BLaER1 treated with 17β-estradiol and CSF1 and Interleukin-3, amounts not matched to agents 10 nM and 100 nM (cell line): ENCODE measurements around the gene BCR.

Source experiments
- H3K27ac ChIP-seq, 11 experiments: shearing (Covaris generic); formaldehyde crosslinking; 2 replicates each; pipeline ENCODE4 v1.8.1; 2022
- H3K27me3 ChIP-seq, 11 experiments: shearing (Covaris generic); formaldehyde crosslinking; 2 replicates each; pipeline ENCODE4 v1.8.1; 2022
- H3K36me3 ChIP-seq, 11 experiments: shearing (Covaris generic); formaldehyde crosslinking; 2 replicates each; pipeline ENCODE4 v1.8.1; 2022
- H3K4me1 ChIP-seq, 10 experiments: shearing (Covaris generic); formaldehyde crosslinking; 2 replicates each; pipeline ENCODE4 v1.8.1; 2022
- H3K4me2 ChIP-seq, 11 experiments: shearing (Covaris generic); formaldehyde crosslinking; 2 replicates each; pipeline ENCODE4 v1.8.1; 2022
- H3K4me3 ChIP-seq, 10 experiments: shearing (Covaris generic); formaldehyde crosslinking; 2 replicates each; pipeline ENCODE4 v1.8.1; 2022
- H3K9ac ChIP-seq, 11 experiments: shearing (Covaris generic); formaldehyde crosslinking; 2 replicates each; pipeline ENCODE4 v1.8.1; 2022
- H3K9me3 ChIP-seq, 11 experiments: shearing (Covaris generic); formaldehyde crosslinking; replicated peaks in 1 of 11; 2 replicates each; pipeline ENCODE4 v1.8.1; 2022
- H4K20me1 ChIP-seq, 11 experiments: shearing (Covaris generic); formaldehyde crosslinking; 2 replicates each; pipeline ENCODE4 v1.8.1; 2022
- Cebpa-rat ChIP-seq, 11 experiments: shearing (Covaris generic); IDR thresholded peaks; 2 replicates each; pipeline ENCODE4 v1.8.1; 2022

BCR gene

DNA sequence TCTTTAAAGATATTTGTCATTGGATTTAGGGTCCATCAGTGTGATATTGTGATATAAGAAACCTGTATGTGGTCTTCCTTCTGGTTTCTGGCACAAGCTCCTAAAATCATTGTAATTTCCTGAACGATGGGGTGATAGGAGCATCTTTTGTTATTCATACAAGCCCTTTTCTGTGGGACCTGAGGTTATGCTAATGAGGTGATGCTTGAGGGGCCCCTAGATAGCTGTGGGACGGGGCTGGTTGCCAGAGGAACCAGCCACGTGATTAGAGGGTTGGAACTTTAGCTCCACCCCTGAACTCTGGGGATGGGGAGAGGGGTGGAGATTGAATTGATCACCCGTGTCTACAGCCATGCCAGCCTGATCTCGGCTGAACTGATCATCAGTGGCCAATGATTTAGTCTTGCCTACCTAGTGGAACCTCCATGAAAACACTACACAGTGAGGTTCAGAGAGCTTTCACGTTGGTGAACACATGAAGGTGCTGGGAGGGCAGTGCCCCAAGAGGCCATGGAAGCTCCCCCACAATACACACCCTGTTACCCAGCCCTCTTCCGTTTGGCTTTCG is 62.8 kb downstream of the BCR start:
- Histone ChIP-seq H4K20me1 (peaks cover 68 to 100% (median 98%) of the 10 kb centered on the region in 11 experiments), H3K4me2 (peak overlapping the region; percentile 58 to 73 (median 71)), H3K27me3 (no peaks in the 10 kb centered on the region), H3K36me3 (peaks cover 0 to 53% (median 17%) of the 10 kb centered on the region in 11 experiments; a peak in 16 of 22 replicates), H3K9me3 (peaks cover 0 to 9% (median 6%) of the 10 kb centered on the region in 11 experiments; a peak in 6 of 22 replicates), H3K9ac (peak overlapping the region in 5 of 11 experiments; percentile 13 to 32 (median 20); a peak in 5 of 22 replicates), H3K4me3 (no peak overlapping the region), H3K4me1 (peaks cover 42 to 97% (median 88%) of the 10 kb centered on the region in 10 experiments), H3K27ac (peak overlapping the region in 2 of 11 experiments; percentile 44 to 45; a peak in 3 of 22 replicates)
- TF ChIP-seq Cebpa-rat (IDR thresholded peaks at IDR 0.05), result no peak

GRCh38 chr22:23243859-23244689 is 63.8 kb downstream of the BCR start:
- H3K9ac ChIP-seq, result no peak overlapping the region
- no peak for TF ChIP-seq Cebpa-rat (IDR thresholded peaks at IDR 0.05)
- H4K20me1 ChIP-seq, result peaks cover 75 to 100% (median 97%) of the 10 kb centered on the region in 11 experiments
- no peak overlapping the region for H3K4me3 ChIP-seq
- peaks cover 0 to 6% (median 4%) of the 10 kb centered on the region in 11 experiments; a peak in 6 of 22 replicates for H3K9me3 ChIP-seq
- peak overlapping the region in 3 of 11 experiments; percentile 5 to 28 (median 24); a peak in 4 of 22 replicates for H3K27ac ChIP-seq
- H3K4me2 ChIP-seq, result peak overlapping the region in 10 of 11 experiments; percentile 60 to 73 (median 71); a peak in 18 of 22 replicates
- peaks cover 0 to 43% (median 11%) of the 10 kb centered on the region in 11 experiments; a peak in 15 of 22 replicates for H3K36me3 ChIP-seq
- H3K4me1 ChIP-seq, result peaks cover 49 to 100% (median 94%) of the 10 kb centered on the region in 10 experiments
- H3K27me3 ChIP-seq, result no peaks in the 10 kb centered on the region

DNA sequence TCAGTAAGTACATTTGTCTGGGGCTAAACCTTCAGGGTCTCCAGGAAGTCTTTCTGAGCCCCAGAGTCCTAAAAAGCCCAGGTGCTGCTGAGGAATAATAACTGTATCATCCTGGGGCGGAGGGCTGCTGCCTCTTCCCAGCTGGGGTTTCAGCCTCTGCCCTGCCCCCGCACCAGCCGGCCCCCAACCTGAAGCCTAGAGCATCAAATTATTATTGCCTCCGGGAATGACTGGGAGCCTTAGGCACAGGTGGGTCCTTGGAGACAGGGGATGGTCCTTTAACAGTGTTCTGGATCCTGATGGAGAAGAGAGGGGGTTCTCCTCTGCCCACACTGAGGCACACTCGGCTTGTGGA is 64.4 kb downstream of the BCR start:
- Histone ChIP-seq H3K9ac (no peak overlapping the region), H3K4me3 (no peak overlapping the region), H3K9me3 (0 out of 22 replicates have a peak, but pooled peaks cover 0 to under 1% (median 0%) of the 10 kb centered on the region in 11 experiments), H3K4me1 (peaks cover 49 to 100% (median 94%) of the 10 kb centered on the region in 10 experiments), H3K27me3 (no peaks in the 10 kb centered on the region), H3K36me3 (peaks cover 0 to 38% (median 8%) of the 10 kb centered on the region in 11 experiments; a peak in 14 of 22 replicates), H3K27ac (peak overlapping the region in 2 of 11 experiments; percentile 24 to 28; a peak in 2 of 22 replicates), H4K20me1 (peaks cover 74 to 100% (median 96%) of the 10 kb centered on the region in 11 experiments), H3K4me2 (peak overlapping the region in 8 of 11 experiments; percentile 10 to 73 (median 66); a peak in 9 of 22 replicates)
- no peak for TF ChIP-seq Cebpa-rat (IDR thresholded peaks at IDR 0.05)

DNA sequence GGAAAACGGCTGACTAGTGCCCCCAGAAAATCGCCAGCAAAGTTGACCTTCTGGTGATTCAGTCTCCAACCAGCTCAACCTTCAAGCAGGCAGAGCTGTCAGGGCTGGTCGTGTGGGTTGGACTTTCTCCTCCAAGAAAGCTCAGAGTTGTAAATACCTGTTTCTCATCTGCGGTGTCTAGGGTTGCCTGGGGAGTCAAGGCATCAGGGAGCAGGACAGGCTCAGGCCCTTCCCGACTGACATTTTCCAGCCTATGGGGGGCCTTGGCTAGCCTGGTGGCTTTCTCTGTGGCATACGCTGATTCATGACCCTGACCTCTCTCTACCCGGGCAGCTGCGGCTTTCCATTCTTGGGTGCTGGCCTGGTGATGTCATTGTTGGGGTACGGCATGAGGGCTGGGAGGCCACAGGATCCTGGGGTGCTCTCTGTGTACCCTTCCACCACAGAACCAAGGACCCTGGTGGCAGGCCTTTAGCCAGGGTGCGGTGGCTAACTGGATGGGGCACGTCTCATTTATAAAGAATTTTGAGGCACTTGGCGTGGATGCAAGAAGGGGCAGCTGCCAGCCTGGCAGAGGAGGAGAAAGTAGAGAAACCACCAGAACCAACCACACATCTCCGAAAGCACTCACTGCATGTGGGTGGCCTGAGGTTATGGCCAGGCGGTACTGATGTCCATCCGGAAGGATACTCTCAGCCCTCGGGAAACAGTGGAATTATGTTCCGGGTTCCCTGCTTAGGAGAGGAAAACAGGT is 64.9 kb downstream of the BCR start:
- Histone ChIP-seq H3K4me1 (peaks cover 48 to 100% (median 95%) of the 10 kb centered on the region in 10 experiments), H4K20me1 (peaks cover 75 to 100% (median 98%) of the 10 kb centered on the region in 11 experiments), H3K27ac (peak overlapping the region in 2 of 11 experiments; percentile 9 to 24; a peak in 2 of 22 replicates)

GRCh38 chr22:23245799-23246136 is 65.5 kb downstream of the BCR start:
- H4K20me1 ChIP-seq, result peaks cover 77 to 100% (median 98%) of the 10 kb centered on the region in 11 experiments

More for the DNA sequence above, 64.9 kb downstream of the BCR start:
- Histone ChIP-seq H3K4me3 (no peak overlapping the region), H3K27me3 (no peaks in the 10 kb centered on the region), H3K36me3 (peaks cover 0 to 38% (median 8%) of the 10 kb centered on the region in 11 experiments; a peak in 14 of 22 replicates), H3K4me2 (peak overlapping the region in 5 of 11 experiments; percentile 28 to 73 (median 71); a peak in 10 of 22 replicates), H3K9me3 (no peaks in the 10 kb centered on the region), H3K9ac (peak overlapping the region in 1 of 11 experiments; percentile 28; a peak in 1 of 22 replicates)
- TF ChIP-seq Cebpa-rat (IDR thresholded peaks at IDR 0.05), result no peak

GRCh38 chr22:23246982-23247766 is 66.9 kb downstream of the BCR start:
- Histone ChIP-seq H3K4me2 (peak overlapping the region in 10 of 11 experiments; percentile 7 to 74 (median 48); a peak in 14 of 22 replicates), H3K27ac (peak overlapping the region in 1 of 11 experiments; percentile 6; a peak in 1 of 22 replicates), H3K27me3 (no peaks in the 10 kb centered on the region), H3K9ac (no peak overlapping the region), H3K4me3 (no peak overlapping the region), H3K4me1 (peaks cover 29 to 100% (median 94%) of the 10 kb centered on the region in 10 experiments), H4K20me1 (peaks cover 75 to 100% (median 98%) of the 10 kb centered on the region in 11 experiments), H3K36me3 (peaks cover 0 to 47% (median 8%) of the 10 kb centered on the region in 11 experiments; a peak in 14 of 22 replicates), H3K9me3 (no peaks in the 10 kb centered on the region)
- no peak for TF ChIP-seq Cebpa-rat (IDR thresholded peaks at IDR 0.05)

More at GRCh38 chr22:23245799-23246136, 65.5 kb downstream of the BCR start:
- Histone ChIP-seq H3K27me3 (no peaks in the 10 kb centered on the region), H3K9me3 (no peaks in the 10 kb centered on the region), H3K27ac (no peak overlapping the region), H3K9ac (no peak overlapping the region), H3K4me2 (peak overlapping the region in 5 of 11 experiments; percentile 5 to 74 (median 37); a peak in 6 of 22 replicates), H3K4me3 (no peak overlapping the region), H3K4me1 (peaks cover 43 to 100% (median 95%) of the 10 kb centered on the region in 10 experiments), H3K36me3 (peaks cover 0 to 38% (median 8%) of the 10 kb centered on the region in 11 experiments; a peak in 14 of 22 replicates)
- TF ChIP-seq Cebpa-rat (IDR thresholded peaks at IDR 0.05), result no peak

DNA sequence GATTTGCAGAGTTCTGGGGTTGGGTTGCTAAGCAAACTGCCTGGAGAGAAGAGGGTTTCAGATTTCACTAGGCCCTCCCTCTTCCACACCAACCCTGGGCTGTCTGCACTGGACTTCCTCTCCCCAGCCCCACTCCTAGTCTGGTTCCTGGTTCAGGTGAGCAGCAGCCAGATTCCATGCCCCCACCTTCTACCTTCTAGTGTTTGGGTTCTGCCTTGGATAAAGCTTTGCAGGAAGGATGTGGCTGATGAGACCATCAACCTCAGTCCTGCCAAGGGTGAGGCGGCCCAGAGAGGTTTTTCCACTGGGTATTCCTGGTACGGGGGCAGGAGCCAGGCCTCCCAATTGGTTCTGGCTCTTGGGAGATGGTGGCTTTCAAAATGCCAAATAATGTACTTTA is 68.3 kb downstream of the BCR start:
- Histone ChIP-seq H3K4me1 (peaks cover 15 to 99% (median 90%) of the 10 kb centered on the region in 10 experiments; a peak in 19 of 20 replicates), H3K36me3 (peaks cover under 1 to 57% (median 12%) of the 10 kb centered on the region in 11 experiments; a peak in 19 of 22 replicates), H3K4me3 (no peak overlapping the region)

More for the DNA sequence above, 68.3 kb downstream of the BCR start:
- Histone ChIP-seq H3K9ac (no peak overlapping the region), H3K27ac (no peak overlapping the region), H4K20me1 (peaks cover 62 to 100% (median 96%) of the 10 kb centered on the region in 11 experiments; a peak in 21 of 22 replicates), H3K9me3 (no peaks in the 10 kb centered on the region), H3K27me3 (no peaks in the 10 kb centered on the region), H3K4me2 (peak overlapping the region in 9 of 11 experiments; percentile 31 to 74 (median 52); a peak in 18 of 22 replicates)
- no peak for TF ChIP-seq Cebpa-rat (IDR thresholded peaks at IDR 0.05)
